WTC11 (cell line): ENCODE measurements around the gene CES3. TPM values are rescaled to one million over a fixed set of nuclear protein-coding genes. Genes with fewer than 3 reads are reported as not detected.

ENCODE experiments used
- ATAC-seq: fragments of 200-7000 bp; cut with Tn5 transposase; 2 replicates; pipeline ENCODE4 v1.10.0; 2021; ENCODE audit warnings: mild to moderate bottlenecking, moderate library complexity
- CTCF ChIA-PET: fragments of 300-600 bp; sonication (Branson Sonifier 250); formaldehyde crosslinking; loops from one replicate; lab custom pipeline; 2021; ENCODE audit warnings: antibody characterized with exemption; lab: Charles Lee
- POLR2A ChIA-PET: fragments of 350-600 bp; sonication (Branson Sonifier 250); formaldehyde crosslinking; loops from one replicate; lab custom pipeline; 2021; ENCODE audit warnings: antibody characterized with exemption; lab: Charles Lee
- DNase-seq: peaks from one replicate; pipeline ENCODE4 v3.0.0; 2021; ENCODE audit warnings: low spot score
- H3K27ac Mint-ChIP-seq: 2 replicates; pipeline ENCODE4 v1.8.0; 2021; ENCODE audit warnings: mixed read lengths
- H3K27me3 Mint-ChIP-seq: 2 replicates; pipeline ENCODE4 v1.8.0; 2021; ENCODE audit warnings: low read depth, mild to moderate bottlenecking, moderate library complexity, mixed read lengths
- H3K36me3 Mint-ChIP-seq: 2 replicates; pipeline ENCODE4 v1.8.0; 2021; ENCODE audit warnings: mixed read lengths
- H3K4me1 Mint-ChIP-seq: 2 replicates; pipeline ENCODE4 v1.8.0; 2022; ENCODE audit warnings: mixed read lengths
- H3K4me3 Mint-ChIP-seq: 2 replicates; pipeline ENCODE4 v1.8.0; 2021; ENCODE audit warnings: mild to moderate bottlenecking, moderate library complexity, mixed read lengths
- H3K9me3 Mint-ChIP-seq: 2 replicates; pipeline ENCODE4 v1.8.0; 2021; ENCODE audit warnings: mixed read lengths
- CBFB ChIP-seq: sonication (generic); formaldehyde crosslinking; IDR thresholded peaks from 2 replicates; pipeline ENCODE4 v1.8.1; 2022; ENCODE audit warnings: mild to moderate bottlenecking, low read depth, missing genetic modification reagents
- EMX1 ChIP-seq: fragments of 250-450 bp; sonication (Bioruptor Pico); IDR thresholded peaks from 2 replicates; pipeline ENCODE4 v1.8.0; 2021; ENCODE audit warnings: mild to moderate bottlenecking
- FOXP1 ChIP-seq: sonication (generic); formaldehyde crosslinking; IDR thresholded peaks from 2 replicates; pipeline ENCODE4 v1.8.0; 2022; ENCODE audit warnings: missing genetic modification reagents, mild to moderate bottlenecking, moderate library complexity, borderline replicate concordance
- GABPB1 ChIP-seq: sonication (generic); formaldehyde crosslinking; IDR thresholded peaks from 2 replicates; pipeline ENCODE4 v1.8.1; 2023; ENCODE audit warnings: mild to moderate bottlenecking, missing genetic modification reagents
- IRF2 ChIP-seq: sonication (generic); formaldehyde crosslinking; IDR thresholded peaks from 2 replicates; pipeline ENCODE4 v1.8.0; 2022; ENCODE audit warnings: low read depth, missing genetic modification reagents, borderline replicate concordance
- NFE2L1 ChIP-seq: sonication (generic); formaldehyde crosslinking; IDR thresholded peaks from 2 replicates; pipeline ENCODE4 v1.8.1; 2023; ENCODE audit warnings: missing genetic modification reagents
- NFYB ChIP-seq: sonication (generic); formaldehyde crosslinking; conservative IDR thresholded peaks from 2 replicates; pipeline ENCODE4 v1.8.0; 2022; ENCODE audit warnings: low read depth, missing genetic modification reagents
- OVOL2 ChIP-seq: fragments of 250-450 bp; sonication (Bioruptor Pico); IDR thresholded peaks from 2 replicates; pipeline ENCODE4 v1.9.0; 2021; ENCODE audit warnings: mild to moderate bottlenecking, borderline replicate concordance
- PRRX2 ChIP-seq: fragments of 250-450 bp; sonication (Bioruptor Pico); IDR thresholded peaks from 2 replicates; pipeline ENCODE4 v1.8.0; 2021; ENCODE audit warnings: mild to moderate bottlenecking
- TEAD1 ChIP-seq: sonication (generic); formaldehyde crosslinking; IDR thresholded peaks from 2 replicates; pipeline ENCODE4 v1.8.0; 2022; ENCODE audit warnings: mild to moderate bottlenecking, missing genetic modification reagents
- ZBTB21 ChIP-seq: sonication (generic); formaldehyde crosslinking; IDR thresholded peaks from 2 replicates; pipeline ENCODE4 v1.8.1; 2023; ENCODE audit warnings: mild to moderate bottlenecking, missing genetic modification reagents, borderline replicate concordance
- ZNF263 ChIP-seq: sonication (generic); formaldehyde crosslinking; IDR thresholded peaks from 2 replicates; pipeline ENCODE4 v1.8.1; 2022; ENCODE audit warnings: low read depth, mild to moderate bottlenecking, moderate library complexity, missing genetic modification reagents
- ZNF317 ChIP-seq: sonication (generic); formaldehyde crosslinking; IDR thresholded peaks from 2 replicates; pipeline ENCODE4 v1.8.1; 2023; ENCODE audit warnings: low read depth, mild to moderate bottlenecking, moderate library complexity, missing genetic modification reagents, borderline replicate concordance
- total RNA-seq: library from RNA; stranded (reverse); gene quantifications from 3 replicates; pipeline ENCODE4 v1.2.3, GENCODE V29; 2021
- TF ChIP-seq, protein P1 (sequence below): sonication (generic); formaldehyde crosslinking; IDR thresholded peaks from 2 replicates; pipeline ENCODE4 v1.8.0; 2022; ENCODE audit warnings: mild to moderate bottlenecking, missing genetic modification reagents
- TF ChIP-seq, protein P2 (sequence below): sonication (generic); formaldehyde crosslinking; IDR thresholded peaks from 2 replicates; pipeline ENCODE4 v1.8.1; 2022; ENCODE audit warnings: low read depth, mild to moderate bottlenecking, moderate library complexity, missing genetic modification reagents, borderline replicate concordance
- TF ChIP-seq, protein P3 (sequence below): sonication (generic); formaldehyde crosslinking; IDR thresholded peaks from 2 replicates; pipeline ENCODE4 v1.8.1; 2023; ENCODE audit warnings: mild to moderate bottlenecking, missing genetic modification reagents
- TF ChIP-seq, protein P4 (sequence below): sonication (generic); formaldehyde crosslinking; conservative IDR thresholded peaks from 2 replicates; pipeline ENCODE4 v1.8.1; 2022; ENCODE audit warnings: mild to moderate bottlenecking, missing genetic modification reagents
- TF ChIP-seq, protein P5 (sequence below): fragments of 250-450 bp; sonication (Bioruptor Pico); conservative IDR thresholded peaks from 2 replicates; pipeline ENCODE4 v1.9.0; 2021; ENCODE audit warnings: mild to moderate bottlenecking

The CES3 gene
- total RNA-seq, 1 experiment from 2014 or later: 3.3 TPM

DNA sequence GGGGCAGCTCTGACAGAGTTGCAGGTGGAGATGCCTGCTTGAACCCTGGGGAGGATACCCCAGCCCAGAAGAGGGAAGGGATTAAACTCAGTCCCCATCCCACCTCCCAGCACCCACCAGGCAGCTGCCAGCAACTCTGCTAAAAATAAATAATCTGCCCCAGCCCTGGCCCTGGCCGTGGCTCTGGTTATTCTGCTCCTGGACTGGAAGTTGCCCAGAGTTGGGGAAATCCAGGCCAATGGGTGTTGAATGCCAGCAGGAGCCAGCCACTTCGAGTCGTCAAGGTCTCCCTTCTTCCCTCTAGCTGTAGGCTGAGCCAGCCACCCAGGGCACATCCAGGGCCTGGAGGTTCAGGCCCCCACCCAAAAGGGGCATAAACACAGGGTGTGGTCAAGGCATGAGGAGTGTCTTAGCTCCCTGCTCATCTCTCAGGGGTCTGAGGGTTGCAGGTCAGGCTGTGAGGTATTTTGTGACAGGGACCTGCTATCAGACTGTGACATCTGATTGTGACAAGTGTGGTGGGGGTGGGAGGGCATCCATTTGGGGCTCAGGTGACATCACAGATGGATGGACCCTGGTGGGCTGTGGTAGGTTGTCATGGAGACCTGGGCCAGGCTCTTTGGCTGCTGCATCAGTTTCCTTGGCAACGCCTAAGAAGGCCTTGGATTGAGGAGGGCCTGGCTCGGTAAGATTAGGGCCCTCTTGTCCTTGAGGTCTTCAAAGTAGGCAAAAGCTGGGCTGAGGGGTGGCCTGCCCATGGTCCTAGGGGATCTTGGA lies 34.7 kb upstream of the CES3 start (continued):
- TF ChIP-seq, protein P1, sequence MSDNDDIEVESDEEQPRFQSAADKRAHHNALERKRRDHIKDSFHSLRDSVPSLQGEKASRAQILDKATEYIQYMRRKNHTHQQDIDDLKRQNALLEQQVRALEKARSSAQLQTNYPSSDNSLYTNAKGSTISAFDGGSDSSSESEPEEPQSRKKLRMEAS (CRISPR knock-in tag): no peak
- no peak for TF ChIP-seq ZNF317 (CRISPR knock-in tag)
- TF ChIP-seq, protein P2, sequence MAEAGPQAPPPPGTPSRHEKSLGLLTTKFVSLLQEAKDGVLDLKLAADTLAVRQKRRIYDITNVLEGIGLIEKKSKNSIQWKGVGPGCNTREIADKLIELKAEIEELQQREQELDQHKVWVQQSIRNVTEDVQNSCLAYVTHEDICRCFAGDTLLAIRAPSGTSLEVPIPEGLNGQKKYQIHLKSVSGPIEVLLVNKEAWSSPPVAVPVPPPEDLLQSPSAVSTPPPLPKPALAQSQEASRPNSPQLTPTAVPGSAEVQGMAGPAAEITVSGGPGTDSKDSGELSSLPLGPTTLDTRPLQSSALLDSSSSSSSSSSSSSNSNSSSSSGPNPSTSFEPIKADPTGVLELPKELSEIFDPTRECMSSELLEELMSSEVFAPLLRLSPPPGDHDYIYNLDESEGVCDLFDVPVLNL: no peak
- TF ChIP-seq OVOL2 (CRISPR knock-in tag): no peak

DNA sequence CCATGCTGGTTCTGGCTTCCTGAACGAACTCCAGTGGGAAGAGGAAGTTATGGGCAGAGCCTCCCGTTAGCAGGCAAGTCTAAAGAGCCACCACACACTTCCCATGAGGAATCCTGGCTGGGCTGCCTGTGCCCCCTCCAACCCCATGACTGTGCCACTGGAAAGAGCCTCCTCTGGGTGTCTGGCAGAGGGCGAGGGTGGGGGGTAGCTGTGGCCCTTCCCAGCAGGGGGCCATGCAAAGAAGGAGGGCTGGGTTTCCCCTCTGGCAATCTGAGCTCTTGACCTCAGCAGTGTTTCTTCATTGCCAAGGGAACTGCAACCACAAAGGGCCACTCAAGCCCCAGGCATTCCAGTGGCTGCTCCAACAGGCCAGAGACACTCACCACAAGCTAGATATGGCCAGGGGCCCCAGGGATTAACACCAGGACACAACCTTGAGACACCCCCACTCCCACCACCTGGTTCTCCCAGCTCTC lies 34.1 kb upstream of the CES3 start:
- no peaks in the 10 kb centered on the region for H3K36me3 Mint-ChIP-seq
- H3K9me3 Mint-ChIP-seq: no peaks in the 10 kb centered on the region
- H3K4me3 Mint-ChIP-seq: no peak overlapping the region
- TF ChIP-seq, protein P3, sequence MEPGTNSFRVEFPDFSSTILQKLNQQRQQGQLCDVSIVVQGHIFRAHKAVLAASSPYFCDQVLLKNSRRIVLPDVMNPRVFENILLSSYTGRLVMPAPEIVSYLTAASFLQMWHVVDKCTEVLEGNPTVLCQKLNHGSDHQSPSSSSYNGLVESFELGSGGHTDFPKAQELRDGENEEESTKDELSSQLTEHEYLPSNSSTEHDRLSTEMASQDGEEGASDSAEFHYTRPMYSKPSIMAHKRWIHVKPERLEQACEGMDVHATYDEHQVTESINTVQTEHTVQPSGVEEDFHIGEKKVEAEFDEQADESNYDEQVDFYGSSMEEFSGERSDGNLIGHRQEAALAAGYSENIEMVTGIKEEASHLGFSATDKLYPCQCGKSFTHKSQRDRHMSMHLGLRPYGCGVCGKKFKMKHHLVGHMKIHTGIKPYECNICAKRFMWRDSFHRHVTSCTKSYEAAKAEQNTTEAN (CRISPR knock-in tag): no peak
- TF ChIP-seq FOXP1 (CRISPR knock-in tag) (no peak), ZBTB21 (CRISPR knock-in tag) (no peak), GABPB1 (no peak), TEAD1 (CRISPR knock-in tag) (no peak), EMX1 (CRISPR knock-in tag) (no peak), NFYB (CRISPR knock-in tag) (no peak), PRRX2 (CRISPR knock-in tag) (no peak), NFE2L1 (CRISPR knock-in tag) (no peak), ZNF263 (CRISPR knock-in tag) (no peak), IRF2 (no peak), OVOL2 (CRISPR knock-in tag) (no peak), CBFB (CRISPR knock-in tag) (no peak)
- TF ChIP-seq, protein P4, sequence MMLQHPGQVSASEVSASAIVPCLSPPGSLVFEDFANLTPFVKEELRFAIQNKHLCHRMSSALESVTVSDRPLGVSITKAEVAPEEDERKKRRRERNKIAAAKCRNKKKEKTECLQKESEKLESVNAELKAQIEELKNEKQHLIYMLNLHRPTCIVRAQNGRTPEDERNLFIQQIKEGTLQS: no peak
- TF ChIP-seq, protein P5, sequence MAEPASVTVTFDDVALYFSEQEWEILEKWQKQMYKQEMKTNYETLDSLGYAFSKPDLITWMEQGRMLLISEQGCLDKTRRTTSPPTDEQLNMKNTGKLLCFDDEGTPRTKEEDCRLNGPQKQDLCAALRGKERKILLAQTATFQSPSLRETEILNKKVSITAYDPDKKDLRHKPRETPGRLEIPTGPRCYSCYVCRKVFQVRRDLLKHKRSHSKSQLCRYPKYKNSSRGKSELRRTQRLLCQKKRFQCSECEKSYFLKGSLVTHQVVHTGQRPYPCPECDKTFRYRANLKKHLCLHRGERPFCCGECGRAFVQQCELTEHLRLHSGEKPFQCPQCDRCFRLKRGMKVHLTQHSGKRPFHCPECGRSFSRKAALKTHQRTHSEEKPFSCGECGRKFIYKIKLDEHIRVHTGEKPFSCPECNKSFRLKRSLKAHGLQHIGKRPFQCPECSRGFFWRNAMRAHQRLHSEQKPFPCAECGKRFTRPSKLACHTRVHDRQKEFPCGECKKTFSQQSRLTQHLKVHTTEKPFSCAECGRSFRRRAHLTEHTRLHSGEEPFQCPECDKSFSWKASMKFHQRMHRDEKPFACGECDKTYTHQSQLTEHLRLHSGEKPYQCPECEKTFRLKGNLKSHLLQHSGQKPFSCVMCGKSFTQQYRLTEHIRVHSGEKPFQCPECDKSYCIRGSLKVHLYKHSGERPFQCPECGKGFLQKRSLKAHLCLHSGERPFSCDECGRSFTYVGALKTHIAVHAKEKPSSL (CRISPR knock-in tag): no peak
- peaks cover 53% of the 10 kb centered on the region for H3K27me3 Mint-ChIP-seq
- no peak overlapping the region for H3K27ac Mint-ChIP-seq
- CTCF ChIA-PET: interaction anchor here (0.9 to 7.0 kb wide), 7 partner anchors 14 to 96 kb away, joined by 3 to 175 read pairs (median 30); partner anchors contain the start of gene NAE1
- DNase-seq (peak; percentile 24), ATAC-seq (no peak)
- H3K4me1 Mint-ChIP-seq: peaks cover 7% of the 10 kb centered on the region; the same call in 1 of the 2 replicates
- POLR2A ChIA-PET: no interaction called here
